Measurements from ENCODE around the gene DRC1. TPM values are rescaled to one million over a fixed set of nuclear protein-coding genes. Genes with fewer than 3 reads are reported as not detected.

Gene DRC1
- total and polyA plus RNA-seq, 2 of the 4 experiments (the other 2 are of a cell fraction): 0.18 TPM; not detected in 1

DNA sequence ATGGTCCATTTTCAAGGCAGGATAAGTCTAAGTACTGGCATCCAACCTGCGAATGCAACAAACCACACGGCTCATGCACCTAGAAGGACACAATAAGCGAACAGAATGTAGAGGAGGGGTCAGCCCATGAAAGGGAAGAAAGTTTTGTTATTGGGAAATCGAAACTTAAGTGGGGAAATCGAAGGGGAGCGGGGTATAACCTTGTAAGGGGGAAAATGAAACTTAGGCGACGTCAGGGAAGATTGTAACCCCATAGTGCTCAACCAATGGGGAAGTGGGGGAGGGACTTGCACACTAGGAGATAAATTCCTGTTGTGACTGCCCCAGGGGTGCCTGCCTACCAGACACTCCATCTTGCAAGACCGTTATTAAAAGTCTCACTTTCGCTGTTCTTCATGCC is 91.8 kb downstream of the DRC1 start:
- dilution Hi-C loops (cut with HindIII; ENCODE audit: low sequenced_read_pairs, unreplicated experiment): no loop called here

More for the DNA sequence above, 91.8 kb downstream of the DRC1 start:
- no peak overlapping the region for H3K27ac ChIP-seq (ENCODE audit: insufficient read depth, low read length)
- no peaks in the 10 kb centered on the region for H4K20me1 ChIP-seq (ENCODE audit: insufficient read depth, low read length)
- POLR2A ChIA-PET (ENCODE audit: unreplicated experiment): no interaction called here
- no peak overlapping the region for H2BK5ac ChIP-seq (ENCODE audit: low read depth, low read length, poor library complexity, severe bottlenecking)
- no peak overlapping the region for H3K14ac ChIP-seq (replicated peaks; ENCODE audit: low read depth, low read length)
- no peaks in the 10 kb centered on the region for H3K36me3 ChIP-seq (ENCODE audit: control insufficient read depth, insufficient read depth, low read length)
- CTCF ChIA-PET: no interaction called here
- no peaks in the 10 kb centered on the region for H3K4me1 ChIP-seq (ENCODE audit: control insufficient read depth, insufficient read depth, low read length)
- no peaks in the 10 kb centered on the region for H3K79me1 ChIP-seq (ENCODE audit: low read depth in 1 of 2, low read length in 2 of 2)
- no peak overlapping the region for H4K5ac ChIP-seq (ENCODE audit: low read depth, low read length)
- no peak overlapping the region for H4K8ac ChIP-seq (ENCODE audit: low read depth in 2 of 2, low read length in 2 of 2)
- no peak for ATAC-seq (ENCODE audit: low read depth)
- H2BK15ac ChIP-seq (ENCODE audit: low read depth, low read length): no peak overlapping the region
- no peaks in the 10 kb centered on the region for H3K9me1 ChIP-seq (ENCODE audit: insufficient read depth, low read length)
- intact Hi-C loops (cut with micrococcal nuclease) (no loop called here), in situ Hi-C loops (cut with MboI; ENCODE audit: low sequenced_read_pairs) (no loop called here)
- H2AFZ ChIP-seq (replicated peaks; ENCODE audit: low read length, poor library complexity): no peak overlapping the region
- WGBS, 2 experiments (ENCODE audit: extremely low coverage in 2 of 2, insufficient read length in 1 of 2): 70% methylated on average over 3 of the region's 10 CpGs; no CpG with 5 or more reads in 1 of the 2 experiments
- no peak overlapping the region for H3K9ac ChIP-seq (ENCODE audit: low read depth, low read length)
- no peak overlapping the region for H3K4me2 ChIP-seq (ENCODE audit: low read depth, low read length)
- no peak overlapping the region for H2AK5ac ChIP-seq (ENCODE audit: low read depth, low read length)
- no peak overlapping the region for H3K23ac ChIP-seq (ENCODE audit: low read depth, low read length)
- peaks cover 52% of the 10 kb centered on the region for H3K27me3 ChIP-seq (ENCODE audit: control insufficient read depth, insufficient read depth, low read length)
- H3K4me3 ChIP-seq (ENCODE audit: insufficient read depth, low read depth, low read length): no peak overlapping the region
- no peak for TF ChIP-seq CEBPB (IDR thresholded peaks at IDR 0.05; ENCODE audit: low read depth, low read length)
- TF ChIP-seq RFX5 (IDR thresholded peaks at IDR 0.05; ENCODE audit: low read depth, low read length): no peak
- no peak for TF ChIP-seq CHD1 (IDR thresholded peaks at IDR 0.05; ENCODE audit: low read depth, low read length)
- no peak for TF ChIP-seq NFE2L2 (IDR thresholded peaks at IDR 0.05; ENCODE audit: low read depth, low read length)
- no peak for TF ChIP-seq SMC3 (IDR thresholded peaks at IDR 0.05; ENCODE audit: low read depth, low read length)
- no peak for TF ChIP-seq MAFK (IDR thresholded peaks at IDR 0.05; ENCODE audit: low read depth, low read length)
- TF ChIP-seq, protein P1, sequence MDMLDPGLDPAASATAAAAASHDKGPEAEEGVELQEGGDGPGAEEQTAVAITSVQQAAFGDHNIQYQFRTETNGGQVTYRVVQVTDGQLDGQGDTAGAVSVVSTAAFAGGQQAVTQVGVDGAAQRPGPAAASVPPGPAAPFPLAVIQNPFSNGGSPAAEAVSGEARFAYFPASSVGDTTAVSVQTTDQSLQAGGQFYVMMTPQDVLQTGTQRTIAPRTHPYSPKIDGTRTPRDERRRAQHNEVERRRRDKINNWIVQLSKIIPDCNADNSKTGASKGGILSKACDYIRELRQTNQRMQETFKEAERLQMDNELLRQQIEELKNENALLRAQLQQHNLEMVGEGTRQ (IDR thresholded peaks at IDR 0.05; ENCODE audit: low read depth, low read length): no peak
- TF ChIP-seq BHLHE40 (IDR thresholded peaks at IDR 0.05; ENCODE audit: low read depth, low read length): no peak
- TF ChIP-seq, protein P2, sequence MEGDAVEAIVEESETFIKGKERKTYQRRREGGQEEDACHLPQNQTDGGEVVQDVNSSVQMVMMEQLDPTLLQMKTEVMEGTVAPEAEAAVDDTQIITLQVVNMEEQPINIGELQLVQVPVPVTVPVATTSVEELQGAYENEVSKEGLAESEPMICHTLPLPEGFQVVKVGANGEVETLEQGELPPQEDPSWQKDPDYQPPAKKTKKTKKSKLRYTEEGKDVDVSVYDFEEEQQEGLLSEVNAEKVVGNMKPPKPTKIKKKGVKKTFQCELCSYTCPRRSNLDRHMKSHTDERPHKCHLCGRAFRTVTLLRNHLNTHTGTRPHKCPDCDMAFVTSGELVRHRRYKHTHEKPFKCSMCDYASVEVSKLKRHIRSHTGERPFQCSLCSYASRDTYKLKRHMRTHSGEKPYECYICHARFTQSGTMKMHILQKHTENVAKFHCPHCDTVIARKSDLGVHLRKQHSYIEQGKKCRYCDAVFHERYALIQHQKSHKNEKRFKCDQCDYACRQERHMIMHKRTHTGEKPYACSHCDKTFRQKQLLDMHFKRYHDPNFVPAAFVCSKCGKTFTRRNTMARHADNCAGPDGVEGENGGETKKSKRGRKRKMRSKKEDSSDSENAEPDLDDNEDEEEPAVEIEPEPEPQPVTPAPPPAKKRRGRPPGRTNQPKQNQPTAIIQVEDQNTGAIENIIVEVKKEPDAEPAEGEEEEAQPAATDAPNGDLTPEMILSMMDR (conservative IDR thresholded peaks at IDR 0.05; ENCODE audit: low read depth, low read length): no peak
- TF ChIP-seq RCOR1 (IDR thresholded peaks at IDR 0.05; ENCODE audit: insufficient replicate concordance, low read length): no peak
- TF ChIP-seq, protein P3, sequence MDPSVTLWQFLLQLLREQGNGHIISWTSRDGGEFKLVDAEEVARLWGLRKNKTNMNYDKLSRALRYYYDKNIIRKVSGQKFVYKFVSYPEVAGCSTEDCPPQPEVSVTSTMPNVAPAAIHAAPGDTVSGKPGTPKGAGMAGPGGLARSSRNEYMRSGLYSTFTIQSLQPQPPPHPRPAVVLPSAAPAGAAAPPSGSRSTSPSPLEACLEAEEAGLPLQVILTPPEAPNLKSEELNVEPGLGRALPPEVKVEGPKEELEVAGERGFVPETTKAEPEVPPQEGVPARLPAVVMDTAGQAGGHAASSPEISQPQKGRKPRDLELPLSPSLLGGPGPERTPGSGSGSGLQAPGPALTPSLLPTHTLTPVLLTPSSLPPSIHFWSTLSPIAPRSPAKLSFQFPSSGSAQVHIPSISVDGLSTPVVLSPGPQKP (IDR thresholded peaks at IDR 0.05; ENCODE audit: borderline replicate concordance, low read depth, low read length): no peak
- TF ChIP-seq FOS (IDR thresholded peaks at IDR 0.05; ENCODE audit: low read depth, low read length): no peak
- TF ChIP-seq MXI1 (IDR thresholded peaks at IDR 0.05; ENCODE audit: borderline replicate concordance, low read depth, low read length): no peak
- no peak for TF ChIP-seq RAD21 (IDR thresholded peaks at IDR 0.05; ENCODE audit: low read length)
- TF ChIP-seq MAZ (IDR thresholded peaks at IDR 0.05; ENCODE audit: borderline replicate concordance, low read depth, low read length): no peak
- TF ChIP-seq POLR2A (IDR thresholded peaks at IDR 0.05; ENCODE audit: low read depth, low read length): no peak
- no peak overlapping the region for H2BK120ac ChIP-seq (ENCODE audit: low read depth, low read length)
- H3K18ac ChIP-seq (ENCODE audit: low read depth, low read length): no peak overlapping the region
- H3K4ac ChIP-seq (ENCODE audit: low read depth, low read length): no peak overlapping the region
- no peak overlapping the region for H2BK20ac ChIP-seq (ENCODE audit: low read depth, low read length)
- H3K56ac ChIP-seq (ENCODE audit: extremely low read depth, insufficient read depth, low read length): no peak overlapping the region
- H4K91ac ChIP-seq (ENCODE audit: insufficient read depth, low read depth, low read length): no peak overlapping the region
- no TSS peak for BruUV-seq (replicated peaks)
- H3K9me3 ChIP-seq (ENCODE audit: control insufficient read depth, insufficient read depth, low read length): no peaks in the 10 kb centered on the region
- no peak overlapping the region for H2AK9ac ChIP-seq (replicated peaks; ENCODE audit: low read depth, low read length, poor library complexity)
- no peak for DNase-seq
